NCI-H345 (cell line): ENCODE data around the gene GPSM3.
"Not testable (repeated sequence)": the region's sequence is repeated elsewhere in the genome, so short reads cannot be mapped to it uniquely, and the experiment has no call there.

Experiments
- DNase-seq: peaks from one replicate; lab custom pipeline; 2025; lab: John Stamatoyannopoulos, UW

GPSM3 gene

DNA sequence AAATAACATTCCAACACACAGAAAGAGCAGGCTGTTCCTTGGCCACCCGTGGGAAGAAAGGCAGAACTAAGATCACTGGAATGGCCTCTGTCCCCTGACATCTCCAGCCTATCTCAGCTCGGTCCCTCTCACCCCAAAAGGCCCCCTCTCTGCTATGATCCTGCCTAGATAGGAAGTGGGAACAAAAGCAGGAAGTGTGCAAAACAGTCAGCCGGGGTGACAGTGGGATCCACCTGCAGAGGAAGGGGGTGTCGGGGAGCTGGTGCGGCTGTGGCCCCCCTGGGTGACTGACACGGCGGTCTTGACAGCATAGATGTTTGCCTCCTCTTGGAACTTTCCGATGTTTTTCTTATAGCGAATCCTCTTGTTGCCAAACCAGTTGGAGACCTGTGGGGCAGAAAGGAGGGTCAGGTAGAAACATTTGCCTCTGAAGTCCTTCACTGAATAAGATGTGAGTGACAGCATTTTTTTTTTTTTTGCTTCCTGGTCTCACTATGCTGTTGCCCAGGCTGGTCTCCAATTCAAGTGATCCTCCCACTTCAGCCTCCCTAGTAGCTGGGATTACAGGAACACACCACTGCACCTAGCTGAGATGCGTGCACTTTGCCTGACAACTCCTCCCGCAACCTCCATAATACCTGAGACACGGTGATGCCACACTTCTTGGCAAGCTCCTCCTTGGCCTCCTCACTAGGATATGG is 5.3 kb downstream of the GPSM3 start:
- no peak for DNase-seq

DNA sequence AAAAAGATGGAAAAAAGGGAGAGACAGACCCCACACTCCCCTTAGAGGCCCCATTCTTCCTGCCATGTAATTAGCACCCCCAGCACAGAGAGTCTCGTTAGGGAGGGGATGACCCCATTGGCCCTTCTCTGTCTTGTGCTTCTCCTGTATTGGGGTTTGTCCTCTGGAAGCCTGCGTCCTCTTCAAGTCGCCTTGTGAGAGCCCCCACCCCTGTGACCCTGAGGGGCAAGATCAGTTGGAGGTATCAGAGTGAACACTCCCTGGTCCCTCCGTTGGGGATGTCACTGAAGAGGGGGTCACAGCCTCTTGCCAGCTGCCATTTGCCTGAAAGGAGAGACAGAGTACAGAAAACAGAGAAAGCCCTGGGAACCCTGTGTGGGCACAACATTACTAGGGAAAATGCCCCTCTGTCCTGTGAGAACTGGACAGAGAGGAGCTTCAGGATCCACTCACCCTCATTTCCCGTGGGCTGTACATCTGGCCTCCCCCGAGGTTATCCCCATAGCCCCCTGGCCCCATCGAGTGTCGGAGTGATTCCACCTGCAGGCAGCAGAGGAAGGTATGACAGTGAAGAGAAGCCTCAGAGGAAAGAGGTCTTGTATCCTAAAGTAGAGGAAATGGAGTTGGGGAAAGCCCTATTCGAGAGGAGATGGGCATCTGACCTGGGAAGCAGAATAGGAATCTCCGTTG is 6.1 kb downstream of the GPSM3 start:
- DNase-seq: not testable (repeated sequence)

DNA sequence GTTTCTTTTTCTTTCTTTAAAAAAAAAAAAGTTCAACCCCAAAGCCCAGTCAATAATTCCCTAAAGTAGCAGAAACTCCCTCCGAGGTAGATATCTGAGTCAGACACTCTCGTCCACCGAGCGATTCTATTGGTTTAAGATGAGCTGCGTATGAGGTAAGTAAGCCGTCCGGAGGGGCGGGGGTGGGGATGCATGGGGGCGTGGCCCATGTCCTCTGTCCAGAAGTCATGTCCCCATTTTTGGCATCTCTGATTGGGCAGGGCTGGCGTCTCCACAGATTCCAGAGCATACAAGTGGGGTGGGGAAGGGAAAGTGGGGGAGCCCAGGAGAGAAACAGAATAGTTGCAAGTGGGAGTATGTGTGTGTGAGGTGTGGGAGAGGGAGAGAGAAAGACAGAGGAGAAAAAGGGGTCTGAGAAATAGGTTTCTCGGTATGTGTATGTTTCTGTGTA is 6.7 kb downstream of the GPSM3 start:
- DNase-seq: not testable (repeated sequence)

DNA sequence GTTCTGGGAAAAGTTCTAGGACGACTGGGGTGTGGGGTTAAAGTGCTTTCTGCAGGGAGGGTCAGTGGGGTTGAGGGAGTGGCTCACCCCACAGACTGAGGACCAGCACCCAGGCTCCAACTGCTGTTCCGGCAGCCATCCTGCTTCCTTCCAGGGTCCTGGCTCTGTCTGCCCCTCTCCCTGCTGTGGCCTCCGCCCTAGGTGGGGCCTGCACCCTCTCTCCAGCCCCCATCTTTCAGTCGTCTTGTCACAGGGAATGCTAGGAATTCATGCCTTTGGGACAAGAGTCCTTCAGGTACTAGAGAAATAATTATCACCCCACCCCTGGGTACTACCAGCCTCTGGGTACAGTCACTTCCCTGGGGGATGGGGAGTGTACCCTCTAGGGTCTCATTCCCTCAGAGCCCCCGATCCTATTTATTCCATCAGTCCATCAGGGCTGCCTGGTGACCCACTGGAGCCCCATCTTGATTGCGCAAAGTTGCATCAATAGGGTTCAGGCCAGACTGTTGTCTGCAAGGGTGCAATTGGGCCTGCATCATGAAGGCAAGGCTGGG is 8.3 kb downstream of the GPSM3 start, which contains the start of gene AGER:
TSS of gene AGER (minus strand) at position 170 of the 557 bp plus-strand sequence. CDS start at position 139, 31 bp downstream.
- DNase-seq: no peak

DNA sequence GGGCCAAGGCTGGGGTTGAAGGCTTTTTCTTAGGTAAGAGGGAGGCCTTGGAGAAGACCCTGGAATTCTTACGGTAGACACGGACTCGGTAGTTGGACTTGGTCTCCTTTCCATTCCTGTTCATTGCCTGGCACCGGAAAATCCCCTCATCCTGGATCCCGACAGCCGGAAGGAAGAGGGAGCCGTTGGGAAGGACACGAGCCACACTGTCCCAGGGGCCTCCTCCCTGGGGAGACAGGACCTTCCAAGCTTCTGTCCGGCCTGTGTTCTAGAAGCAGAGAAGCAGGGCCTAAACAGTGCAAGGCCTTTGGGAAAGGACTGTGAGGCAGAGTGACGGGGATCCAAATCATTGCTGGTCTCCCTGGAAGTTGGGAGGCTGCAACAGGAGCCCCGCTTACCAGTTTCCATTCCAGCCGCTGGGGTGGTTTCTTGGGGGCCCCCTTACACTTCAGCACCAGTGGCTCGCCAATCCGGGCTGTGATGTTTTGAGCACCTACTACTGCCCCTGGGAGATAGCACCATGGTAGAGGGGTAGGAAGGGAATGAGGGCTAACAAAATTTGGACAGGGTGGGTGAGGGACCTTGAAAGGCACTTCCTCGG is 8.9 kb downstream of the GPSM3 start:
- DNase-seq: no peak

DNA sequence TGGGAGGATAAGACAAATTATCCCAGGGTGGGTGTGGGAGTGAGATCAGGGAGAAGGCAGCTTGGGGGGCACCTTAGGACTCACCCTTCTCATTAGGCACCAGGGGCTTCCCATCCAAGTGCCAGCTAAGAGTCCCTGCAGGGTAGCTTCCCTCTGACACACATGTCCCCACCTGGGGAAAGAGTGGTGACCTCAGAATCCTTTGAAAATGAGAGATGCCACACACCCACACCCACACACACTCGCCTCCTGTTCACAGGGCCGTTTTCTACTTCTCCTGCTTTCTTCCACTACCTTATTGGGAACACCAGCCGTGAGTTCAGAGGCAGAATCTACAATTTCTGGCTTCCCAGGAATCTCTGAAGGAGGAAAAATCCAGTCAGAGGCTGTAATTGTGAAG is 9.4 kb downstream of the GPSM3 start:
- no peak for DNase-seq

DNA sequence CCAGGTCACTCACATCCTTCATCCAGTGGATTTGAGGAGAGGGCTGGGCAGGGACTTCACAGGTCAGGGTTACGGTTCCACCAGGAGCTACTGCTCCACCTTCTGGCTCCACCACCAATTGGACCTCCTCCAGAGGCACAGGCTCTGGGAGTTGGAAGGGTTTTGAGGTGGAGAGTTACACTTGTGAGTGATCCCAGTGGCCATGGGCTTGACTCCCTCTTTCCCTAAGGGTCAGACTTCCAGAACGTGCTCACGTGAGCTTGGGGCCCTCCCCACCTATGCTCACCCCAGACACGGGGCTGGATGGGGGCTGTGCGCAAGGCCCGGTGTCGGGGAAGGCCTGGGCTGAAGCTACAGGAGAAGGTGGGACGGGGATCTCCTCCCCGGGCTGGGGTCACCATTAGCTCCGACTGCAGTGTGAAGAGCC is 9.9 kb downstream of the GPSM3 start:
- DNase-seq: no peak

DNA sequence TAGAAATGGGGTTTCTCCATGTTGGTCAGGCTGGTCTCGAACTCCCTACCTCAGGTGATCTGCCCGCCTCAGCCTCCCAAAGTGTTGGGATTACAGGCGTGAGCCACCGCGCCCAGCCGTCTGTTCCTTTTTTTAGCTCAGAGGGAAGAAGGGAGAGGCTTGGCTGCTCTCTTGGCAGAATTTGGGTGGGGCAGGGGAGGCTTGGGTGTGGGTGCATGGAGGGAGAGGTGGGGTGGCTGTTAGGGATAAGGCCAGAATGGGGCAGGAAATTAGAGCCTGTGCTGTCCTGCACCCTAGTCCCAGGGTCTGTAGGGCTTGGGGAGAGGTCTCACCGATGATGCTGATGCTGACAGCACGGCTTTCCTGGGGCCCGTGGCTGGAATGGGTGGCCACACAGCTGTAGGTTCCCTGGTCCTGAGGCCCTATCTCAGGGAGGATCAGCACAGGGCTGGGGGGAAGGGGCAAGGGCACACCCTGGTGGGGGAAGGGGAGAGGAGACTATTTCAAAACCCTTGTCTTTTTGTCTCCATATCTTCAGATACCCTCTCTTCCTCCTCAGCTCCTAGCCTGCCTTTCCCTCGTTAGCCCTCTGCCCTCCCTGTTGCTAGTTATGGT is 10.4 kb downstream of the GPSM3 start:
- no peak for DNase-seq

DNA sequence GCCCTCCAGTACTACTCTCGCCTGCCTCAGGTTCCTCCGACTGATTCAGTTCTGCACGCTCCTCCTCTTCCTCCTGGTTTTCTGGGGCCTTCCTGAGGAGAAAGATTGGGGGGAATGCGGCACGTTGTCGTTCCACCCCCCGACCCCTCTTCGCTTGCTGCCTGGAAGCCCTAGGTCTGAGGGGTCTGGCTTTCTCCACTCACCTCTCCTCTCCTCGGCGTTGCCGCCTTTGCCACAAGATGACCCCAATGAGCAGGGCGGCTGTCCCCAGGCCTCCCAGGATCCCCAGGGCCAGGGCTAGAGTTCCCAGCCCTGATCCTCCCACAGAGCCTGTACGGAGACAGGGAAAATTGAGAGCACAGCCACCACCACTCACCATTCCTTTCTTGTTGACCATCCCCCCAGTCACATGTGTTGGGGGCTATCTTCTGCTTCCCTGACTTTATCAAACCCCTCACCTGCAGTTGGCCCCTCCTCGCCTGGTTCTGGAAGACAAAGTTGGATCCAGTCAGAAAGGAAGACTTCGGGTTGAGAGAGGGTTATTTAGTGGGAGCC is 11.2 kb downstream of the GPSM3 start:
- DNase-seq: no peak

DNA sequence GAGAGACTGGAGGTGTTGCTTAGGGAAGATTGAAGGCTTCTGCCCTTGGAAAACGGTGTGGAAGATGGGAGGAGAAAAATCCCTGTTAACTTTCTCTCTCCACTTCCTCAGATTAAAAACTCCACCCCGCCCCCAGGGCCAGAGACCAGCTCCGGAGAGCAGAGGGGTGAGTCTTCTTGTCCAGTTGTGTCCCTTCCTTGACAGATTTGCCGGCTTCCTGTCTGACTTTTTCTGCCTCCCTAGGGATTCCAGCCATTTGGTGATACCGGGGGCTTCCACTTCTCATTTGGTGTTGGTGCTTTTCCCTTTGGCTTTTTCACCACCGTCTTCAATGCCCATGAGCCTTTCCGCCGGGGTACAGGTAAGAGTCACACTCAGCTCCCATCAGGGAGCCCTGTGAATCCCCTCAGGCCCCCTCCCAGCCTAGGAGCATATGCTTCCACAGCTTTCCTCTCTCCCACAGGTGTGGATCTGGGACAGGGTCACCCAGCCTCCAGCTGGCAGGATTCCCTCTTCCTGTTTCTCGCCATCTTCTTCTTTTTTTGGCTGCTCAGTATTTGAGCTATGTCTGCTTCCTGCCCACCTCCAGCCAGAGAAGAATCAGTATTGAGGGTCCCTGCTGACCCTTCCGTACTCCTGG is 12.6 kb downstream of the GPSM3 start:
- no peak for DNase-seq

DNA sequence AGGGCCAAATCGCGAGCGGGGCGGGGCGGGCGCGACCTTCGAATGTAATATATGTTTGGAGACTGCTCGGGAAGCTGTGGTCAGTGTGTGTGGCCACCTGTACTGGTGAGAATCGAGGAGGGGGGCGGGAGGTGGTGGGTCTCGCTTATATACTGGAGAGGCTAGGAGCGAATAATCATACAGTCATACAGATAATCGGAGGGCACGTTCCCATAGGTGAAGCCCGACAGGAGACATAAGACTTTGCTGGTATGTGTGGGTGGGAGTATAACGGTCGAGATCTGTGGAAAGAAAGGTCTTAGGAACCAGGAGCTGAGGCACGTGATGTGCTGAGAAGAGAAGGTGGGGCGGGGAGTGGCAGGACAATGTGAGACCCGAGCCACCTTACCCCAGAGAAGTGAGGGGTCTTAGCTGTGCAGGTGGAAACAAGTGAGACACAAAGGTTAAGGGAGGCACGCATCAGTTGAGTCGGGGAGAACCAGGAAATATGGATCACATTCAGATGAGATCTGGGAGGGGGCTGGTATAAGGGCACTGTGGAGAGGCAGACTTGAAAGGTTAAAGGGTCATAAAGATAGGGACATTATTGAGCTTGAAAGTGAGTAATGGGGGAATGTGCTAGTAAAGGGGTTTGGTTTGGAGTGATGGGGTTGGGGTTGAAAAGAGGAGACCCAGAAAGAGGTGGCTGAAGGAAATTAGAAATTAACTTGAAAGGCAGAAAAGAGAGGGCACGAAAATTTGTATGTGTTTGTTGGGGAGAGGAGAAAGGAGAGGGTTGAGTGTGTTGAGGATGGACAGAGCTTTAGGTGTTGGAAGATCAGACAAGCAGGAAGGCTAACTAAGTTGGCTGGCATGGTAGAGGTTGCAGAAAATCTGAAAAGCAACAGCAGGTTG is 13.6 kb downstream of the GPSM3 start:
- peak; percentile 15 for DNase-seq

DNA sequence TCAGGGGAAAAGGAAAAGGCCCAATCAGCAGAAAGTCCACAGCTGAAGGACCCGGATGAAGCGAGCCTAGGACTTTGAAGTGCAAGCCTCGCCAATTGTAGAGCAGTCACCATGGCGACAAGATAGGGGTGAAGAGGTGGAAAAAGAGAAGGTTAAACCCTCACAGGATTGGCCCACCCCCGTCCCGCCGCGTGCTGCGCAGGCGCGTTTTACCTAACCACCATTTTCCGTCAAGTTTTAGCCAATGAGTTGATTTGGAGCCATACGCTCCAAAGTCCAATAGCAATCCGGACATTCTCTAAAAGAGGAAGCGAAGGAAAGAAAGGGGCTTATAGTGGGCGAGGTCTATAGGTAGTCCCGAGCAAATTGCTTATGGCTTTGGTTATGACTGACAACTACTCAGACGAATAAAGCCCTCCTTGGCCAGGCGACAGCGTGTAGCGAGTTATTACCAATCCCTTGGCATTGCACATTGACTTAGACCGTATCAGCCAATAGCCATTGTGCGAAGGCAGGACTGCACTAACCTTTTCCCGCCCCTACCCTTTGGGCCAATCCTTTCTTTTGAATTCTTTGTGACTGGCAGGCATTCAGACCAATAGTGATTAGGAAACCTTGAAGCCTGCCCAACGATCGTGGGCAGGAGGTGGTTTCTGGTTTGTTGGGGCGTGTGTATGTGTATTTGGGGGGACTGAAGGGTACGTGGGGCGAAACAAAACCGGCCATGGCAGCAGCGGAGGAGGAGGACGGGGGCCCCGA is 14.5 kb downstream of the GPSM3 start, which contains the start of gene RNF5:
TSS of gene RNF5 (plus strand) at position 618 of the 759 bp plus-strand sequence. CDS start at position 725, 107 bp downstream.
- DNase-seq: peak; percentile 100

DNA sequence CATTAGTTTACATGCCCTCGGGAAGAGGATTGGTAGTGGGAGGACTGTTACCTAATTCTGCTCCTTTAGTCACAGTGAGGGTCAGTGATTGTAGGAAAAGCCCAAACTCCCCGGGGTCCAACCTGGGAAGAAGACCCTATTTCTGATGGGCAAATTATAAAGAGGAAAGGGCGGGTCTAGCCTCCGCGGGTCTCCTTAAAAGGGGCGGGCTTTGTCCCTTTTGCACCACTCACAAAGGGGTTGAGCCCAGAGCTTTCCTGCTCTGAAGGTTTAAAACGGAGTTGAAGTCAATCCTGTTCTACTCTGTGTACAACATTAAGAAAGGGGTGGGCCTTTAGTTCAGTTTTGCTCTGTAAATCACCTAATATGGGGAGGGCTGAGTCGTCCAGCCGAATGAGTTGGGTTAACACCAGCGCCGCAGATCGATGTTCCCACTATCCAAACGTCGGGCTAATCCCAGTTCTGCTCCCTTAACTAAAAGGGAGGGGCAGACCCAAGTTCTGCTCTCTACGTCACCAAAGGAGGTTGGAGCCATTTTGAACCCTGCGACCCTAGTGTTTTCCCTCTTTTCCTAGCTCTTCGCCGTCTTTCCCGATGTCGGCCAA is 15.2 kb downstream of the GPSM3 start:
- DNase-seq: peak; percentile 83

DNA sequence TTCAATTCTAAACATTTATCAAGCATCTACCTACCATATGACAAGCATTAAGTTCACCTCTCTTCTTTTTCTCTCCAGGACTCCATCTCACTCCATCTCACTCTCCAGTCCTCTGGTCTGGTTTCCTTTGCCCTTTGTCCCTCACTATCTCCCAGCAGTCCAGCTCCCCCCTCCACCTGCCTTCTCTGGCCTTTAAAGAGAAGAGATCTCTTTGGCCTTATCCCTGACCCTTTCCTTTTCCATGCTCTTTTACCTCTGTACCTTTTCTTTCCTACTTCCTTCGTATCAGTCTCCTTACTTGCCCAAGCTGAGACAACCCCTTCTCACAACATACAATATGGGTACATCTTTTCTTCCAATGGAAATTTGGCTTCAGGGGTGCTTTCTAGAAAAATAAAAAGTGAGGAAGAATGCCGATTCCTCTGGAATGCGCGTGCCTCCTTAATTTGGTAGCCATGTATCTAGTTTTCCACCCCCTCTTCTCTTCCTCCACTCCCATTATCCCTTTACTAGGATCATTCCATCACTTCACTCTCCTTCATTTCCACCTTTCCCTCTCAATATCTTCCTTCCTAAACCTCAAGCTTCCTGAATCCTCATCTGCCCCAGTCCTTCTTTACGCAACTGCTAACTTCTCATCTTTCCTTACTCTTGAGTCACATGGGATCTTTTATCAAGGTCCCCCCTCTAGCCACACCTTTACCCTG is 15.8 kb downstream of the GPSM3 start:
- no peak for DNase-seq

DNA sequence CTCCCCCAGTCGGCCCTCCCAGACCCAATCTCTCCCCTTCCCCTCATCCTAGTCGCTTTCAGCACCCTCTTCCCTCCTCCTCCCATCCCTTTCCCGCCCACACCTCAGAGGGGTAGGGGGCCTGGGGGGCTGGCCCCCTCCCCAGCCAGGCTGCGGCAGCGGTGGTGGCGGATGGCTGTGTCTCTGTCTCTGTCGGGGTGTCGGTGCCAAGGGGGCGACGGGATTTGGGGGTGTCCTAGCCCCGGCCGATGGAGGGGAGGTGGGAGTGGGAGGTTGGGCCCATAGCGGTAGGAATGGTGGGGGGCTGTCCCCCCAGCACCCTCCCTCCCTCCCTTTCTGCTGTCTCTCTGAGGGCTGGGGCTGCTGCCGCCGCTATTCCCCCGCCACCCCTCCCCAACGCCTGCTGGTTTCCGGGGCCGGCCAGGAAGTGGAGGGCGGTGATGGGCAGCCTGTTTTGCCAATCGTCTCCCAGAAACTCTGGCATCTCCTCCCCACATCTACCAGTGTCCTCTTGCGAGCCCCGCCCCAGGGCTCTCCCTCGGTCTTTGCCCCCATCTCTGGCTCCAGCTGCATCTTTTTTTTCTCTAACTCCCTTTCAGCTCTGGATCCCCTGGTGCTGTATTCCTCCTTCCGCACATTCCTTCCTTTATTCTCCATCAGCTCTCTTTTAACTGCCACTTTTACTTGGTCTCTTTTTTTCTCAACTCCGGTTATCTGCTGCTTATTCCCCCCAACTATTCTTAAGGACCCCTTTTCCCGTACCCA is 16.6 kb downstream of the GPSM3 start, which contains the start of gene AGPAT1:
TSS of gene AGPAT1 (minus strand) at position 374 of the 765 bp plus-strand sequence. CDS start 4,588 bp downstream, outside the sequence.
- peak; percentile 97 for DNase-seq

DNA sequence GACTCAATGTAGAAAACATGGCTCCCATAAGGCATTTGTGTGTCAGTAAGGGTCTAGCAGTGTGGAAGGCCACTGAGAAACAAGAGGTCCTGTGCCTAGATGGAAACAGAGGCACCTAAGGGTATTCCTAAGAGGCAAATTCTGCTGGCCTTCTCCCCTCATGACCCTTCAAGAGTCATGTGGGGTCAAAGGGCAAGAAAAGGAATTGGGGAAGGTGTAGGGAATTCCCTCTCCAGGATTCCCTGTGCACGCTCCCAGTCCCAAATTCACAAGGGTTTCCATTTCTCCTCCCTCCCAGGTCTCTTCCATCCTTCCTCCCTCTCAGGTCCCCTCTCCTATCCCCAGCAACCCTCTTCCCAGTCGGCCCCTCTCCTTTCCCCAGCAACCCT is 17.1 kb downstream of the GPSM3 start:
- no peak for DNase-seq

DNA sequence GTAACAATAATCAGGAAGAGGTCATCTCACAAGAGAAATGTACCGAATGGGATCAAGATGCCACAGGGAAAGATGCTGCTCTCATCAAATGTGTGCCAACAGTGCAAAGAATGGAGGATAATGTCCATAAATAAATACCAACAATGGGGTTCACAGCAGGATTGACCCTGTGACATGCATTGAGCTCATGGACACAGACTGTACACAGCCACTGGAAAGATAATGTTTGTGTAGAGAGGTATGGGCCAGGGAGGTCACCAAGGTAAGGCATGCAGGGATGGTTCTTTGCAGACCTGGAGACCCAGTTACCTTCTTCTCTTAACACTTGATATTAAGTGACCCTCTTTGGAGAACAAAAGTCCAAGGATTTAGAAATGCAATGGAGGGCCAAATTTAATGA is 18.0 kb downstream of the GPSM3 start:
- no peak for DNase-seq
